ENCODE data around the gene PWP2.

- TF ChIP-seq CTCF (IDR thresholded peaks at IDR 0.05) (no peak), POLR2A (IDR thresholded peaks at IDR 0.05) (no peak), EP300 (IDR thresholded peaks at IDR 0.05) (no peak)
These were observed 12.4 kb upstream of the PWP2 start for GRCh38 chr21:44094832-44095231.
